Panc1 (cell line): ENCODE results near the gene PATJ.

ENCODE experiments used
- POLR2AphosphoS5 ChIP-seq: IDR thresholded peaks from 2 replicates; pipeline ENCODE4 v1.6.1; 2012; ENCODE audit warnings: mild to moderate bottlenecking, low read depth, low read length, moderate library complexity
- SIN3A ChIP-seq: IDR thresholded peaks from 2 replicates; pipeline ENCODE4 v1.6.1; 2012; ENCODE audit warnings: low read depth, mild to moderate bottlenecking, low read length, moderate library complexity, borderline replicate concordance; ENCODE audit not compliant: insufficient read depth
- TCF7L2 ChIP-seq: IDR thresholded peaks from 2 replicates; pipeline ENCODE4 v1.6.1; 2011; ENCODE audit warnings: mild to moderate bottlenecking, low read depth, low read length, inconsistent platforms
- TF ChIP-seq, protein P1 (sequence below): fragments of 450-650 bp; IDR thresholded peaks from 2 replicates; pipeline ENCODE4 v1.5.1; 2017; ENCODE audit warnings: mild to moderate bottlenecking
- TF ChIP-seq, protein P2 (sequence below), 2 experiments: IDR thresholded peaks; 2 replicates each; pipeline ENCODE4 v1.6.1; 2011 to 2012; ENCODE audit warnings: low read depth in 2 of 2, control low read depth in 1 of 2, low read length in 1 of 2, mild to moderate bottlenecking in 1 of 2, moderate library complexity in 1 of 2; ENCODE audit not compliant: insufficient read depth in 1 of 2

DNA sequence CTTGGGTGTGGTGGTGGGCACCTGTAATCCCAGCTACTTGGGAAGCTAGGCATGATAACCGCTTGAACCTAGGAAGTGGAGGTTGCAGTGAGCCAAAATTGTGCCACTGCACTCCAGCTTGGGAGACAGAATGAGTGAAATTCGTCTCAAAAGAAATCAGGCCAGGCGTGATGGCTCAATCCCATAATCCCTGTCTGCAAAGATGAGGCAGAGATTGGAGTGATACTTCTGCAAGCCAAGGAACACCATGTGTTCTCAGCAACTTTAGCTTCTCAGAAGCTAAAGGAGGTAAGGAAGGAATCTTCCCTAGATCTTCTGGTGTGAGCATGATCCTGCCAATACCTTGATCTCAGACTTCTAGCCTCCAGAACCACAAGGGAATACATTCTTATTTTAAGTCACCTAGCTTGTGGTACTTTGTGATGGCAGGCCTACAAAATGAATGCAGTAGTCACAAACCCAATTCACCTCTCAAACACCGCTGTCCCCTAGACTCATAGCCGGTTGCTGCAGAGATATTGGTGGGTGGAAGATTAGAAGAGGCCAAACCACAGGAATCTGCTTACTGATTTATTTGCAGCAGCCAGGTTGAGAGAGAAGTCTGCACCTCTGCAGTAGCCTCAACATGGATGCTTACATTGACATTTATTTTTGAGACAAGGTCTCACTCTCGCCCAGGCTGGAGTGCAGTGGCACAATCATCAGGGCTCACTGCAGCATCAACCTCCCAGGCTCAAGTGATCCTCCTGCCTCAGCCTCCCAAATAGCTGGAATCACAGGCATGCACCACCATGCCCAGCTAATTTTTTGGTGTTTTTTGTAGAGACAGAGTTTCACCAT lies 471.0 kb downstream of the PATJ start:
- TF ChIP-seq POLR2AphosphoS5 (no peak), TCF7L2 (no peak), SIN3A (no peak)
- TF ChIP-seq, protein P1, sequence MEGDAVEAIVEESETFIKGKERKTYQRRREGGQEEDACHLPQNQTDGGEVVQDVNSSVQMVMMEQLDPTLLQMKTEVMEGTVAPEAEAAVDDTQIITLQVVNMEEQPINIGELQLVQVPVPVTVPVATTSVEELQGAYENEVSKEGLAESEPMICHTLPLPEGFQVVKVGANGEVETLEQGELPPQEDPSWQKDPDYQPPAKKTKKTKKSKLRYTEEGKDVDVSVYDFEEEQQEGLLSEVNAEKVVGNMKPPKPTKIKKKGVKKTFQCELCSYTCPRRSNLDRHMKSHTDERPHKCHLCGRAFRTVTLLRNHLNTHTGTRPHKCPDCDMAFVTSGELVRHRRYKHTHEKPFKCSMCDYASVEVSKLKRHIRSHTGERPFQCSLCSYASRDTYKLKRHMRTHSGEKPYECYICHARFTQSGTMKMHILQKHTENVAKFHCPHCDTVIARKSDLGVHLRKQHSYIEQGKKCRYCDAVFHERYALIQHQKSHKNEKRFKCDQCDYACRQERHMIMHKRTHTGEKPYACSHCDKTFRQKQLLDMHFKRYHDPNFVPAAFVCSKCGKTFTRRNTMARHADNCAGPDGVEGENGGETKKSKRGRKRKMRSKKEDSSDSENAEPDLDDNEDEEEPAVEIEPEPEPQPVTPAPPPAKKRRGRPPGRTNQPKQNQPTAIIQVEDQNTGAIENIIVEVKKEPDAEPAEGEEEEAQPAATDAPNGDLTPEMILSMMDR, result no peak
- TF ChIP-seq, protein P2, sequence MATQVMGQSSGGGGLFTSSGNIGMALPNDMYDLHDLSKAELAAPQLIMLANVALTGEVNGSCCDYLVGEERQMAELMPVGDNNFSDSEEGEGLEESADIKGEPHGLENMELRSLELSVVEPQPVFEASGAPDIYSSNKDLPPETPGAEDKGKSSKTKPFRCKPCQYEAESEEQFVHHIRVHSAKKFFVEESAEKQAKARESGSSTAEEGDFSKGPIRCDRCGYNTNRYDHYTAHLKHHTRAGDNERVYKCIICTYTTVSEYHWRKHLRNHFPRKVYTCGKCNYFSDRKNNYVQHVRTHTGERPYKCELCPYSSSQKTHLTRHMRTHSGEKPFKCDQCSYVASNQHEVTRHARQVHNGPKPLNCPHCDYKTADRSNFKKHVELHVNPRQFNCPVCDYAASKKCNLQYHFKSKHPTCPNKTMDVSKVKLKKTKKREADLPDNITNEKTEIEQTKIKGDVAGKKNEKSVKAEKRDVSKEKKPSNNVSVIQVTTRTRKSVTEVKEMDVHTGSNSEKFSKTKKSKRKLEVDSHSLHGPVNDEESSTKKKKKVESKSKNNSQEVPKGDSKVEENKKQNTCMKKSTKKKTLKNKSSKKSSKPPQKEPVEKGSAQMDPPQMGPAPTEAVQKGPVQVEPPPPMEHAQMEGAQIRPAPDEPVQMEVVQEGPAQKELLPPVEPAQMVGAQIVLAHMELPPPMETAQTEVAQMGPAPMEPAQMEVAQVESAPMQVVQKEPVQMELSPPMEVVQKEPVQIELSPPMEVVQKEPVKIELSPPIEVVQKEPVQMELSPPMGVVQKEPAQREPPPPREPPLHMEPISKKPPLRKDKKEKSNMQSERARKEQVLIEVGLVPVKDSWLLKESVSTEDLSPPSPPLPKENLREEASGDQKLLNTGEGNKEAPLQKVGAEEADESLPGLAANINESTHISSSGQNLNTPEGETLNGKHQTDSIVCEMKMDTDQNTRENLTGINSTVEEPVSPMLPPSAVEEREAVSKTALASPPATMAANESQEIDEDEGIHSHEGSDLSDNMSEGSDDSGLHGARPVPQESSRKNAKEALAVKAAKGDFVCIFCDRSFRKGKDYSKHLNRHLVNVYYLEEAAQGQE (IDR thresholded peaks at IDR 0.05; ENCODE audit: insufficient read depth in 1 of 2, low read depth in 2 of 2, low read length in 1 of 2), result no peak
